ENCODE measurements around the gene HRH3.

Gene HRH3

DNA sequence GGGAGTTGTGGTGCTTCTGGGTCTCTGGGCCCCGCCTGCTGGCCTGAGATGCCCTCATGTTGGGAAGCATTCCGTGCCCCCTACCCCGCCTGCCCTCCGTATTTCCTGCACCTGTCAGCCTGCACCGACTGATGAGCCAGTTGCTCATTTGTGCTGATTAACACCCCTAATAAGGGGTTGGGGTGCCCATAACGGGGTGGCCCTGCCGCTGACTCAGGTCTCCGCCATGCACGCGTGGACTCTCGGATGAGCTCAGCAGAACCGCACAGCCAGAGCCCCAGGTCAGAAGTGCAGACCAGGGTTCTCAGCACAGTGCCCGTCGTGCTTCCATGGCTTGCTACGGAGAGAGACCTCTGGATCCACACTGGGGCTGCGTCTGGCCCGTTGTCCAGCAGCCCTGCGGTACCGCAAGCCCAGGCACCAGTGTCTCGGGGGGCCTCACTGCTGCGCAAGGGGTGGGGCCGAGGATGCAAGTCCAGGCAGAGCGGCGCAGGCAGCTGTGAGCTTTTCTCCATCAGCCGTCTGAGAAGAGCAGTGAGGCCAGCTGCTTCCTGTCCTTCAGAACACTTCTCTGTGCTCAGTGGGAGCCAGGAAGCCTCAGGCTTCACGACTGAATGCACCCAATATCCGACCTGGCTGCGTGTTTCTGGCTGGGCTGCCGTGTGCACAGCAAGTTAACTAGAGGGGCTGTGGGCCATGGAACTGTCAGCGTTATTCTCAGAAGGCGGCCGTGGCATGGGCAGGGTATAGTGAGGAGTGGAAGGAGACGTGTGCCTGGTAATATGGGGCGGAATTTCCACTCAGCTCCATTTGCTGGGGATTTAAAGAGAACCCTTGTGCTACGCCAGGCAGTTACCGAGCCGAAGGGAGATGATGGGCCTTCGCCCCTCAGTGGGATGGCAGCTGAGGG is 18.6 kb downstream of the HRH3 start:
- DNase-seq (ENCODE audit: low spot score), result no peak

DNA sequence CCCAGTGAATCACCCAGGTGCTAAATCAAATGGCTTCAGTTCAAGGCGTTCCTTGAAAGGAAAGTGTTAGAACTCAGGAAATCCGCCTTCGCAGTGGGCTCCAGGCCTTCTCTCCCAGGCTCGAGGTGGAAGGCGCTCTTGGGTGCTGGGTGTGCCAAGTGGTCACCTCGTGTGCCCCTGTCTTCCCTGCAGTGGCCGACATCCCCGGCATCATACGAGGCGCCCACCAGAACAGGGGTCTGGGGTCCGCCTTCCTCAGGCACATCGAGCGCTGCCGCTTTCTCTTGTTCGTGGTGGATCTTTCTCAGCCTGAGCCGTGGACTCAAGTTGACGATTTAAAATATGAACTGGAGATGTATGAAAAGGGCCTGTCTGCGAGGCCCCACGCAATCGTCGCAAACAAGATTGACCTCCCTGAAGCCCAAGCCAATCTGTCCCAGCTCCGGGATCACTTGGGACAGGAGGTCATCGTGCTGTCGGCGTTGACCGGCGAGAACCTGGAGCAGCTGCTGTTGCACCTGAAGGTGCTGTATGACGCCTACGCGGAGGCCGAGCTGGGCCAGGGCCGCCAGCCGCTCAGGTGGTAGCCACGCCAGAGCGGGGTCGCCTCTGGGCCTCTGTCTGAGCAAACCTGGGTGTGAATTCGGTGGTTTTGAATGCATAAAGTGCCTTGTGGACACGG is 19.4 kb downstream of the HRH3 start:
- DNase-seq (ENCODE audit: low spot score), result no peak

DNA sequence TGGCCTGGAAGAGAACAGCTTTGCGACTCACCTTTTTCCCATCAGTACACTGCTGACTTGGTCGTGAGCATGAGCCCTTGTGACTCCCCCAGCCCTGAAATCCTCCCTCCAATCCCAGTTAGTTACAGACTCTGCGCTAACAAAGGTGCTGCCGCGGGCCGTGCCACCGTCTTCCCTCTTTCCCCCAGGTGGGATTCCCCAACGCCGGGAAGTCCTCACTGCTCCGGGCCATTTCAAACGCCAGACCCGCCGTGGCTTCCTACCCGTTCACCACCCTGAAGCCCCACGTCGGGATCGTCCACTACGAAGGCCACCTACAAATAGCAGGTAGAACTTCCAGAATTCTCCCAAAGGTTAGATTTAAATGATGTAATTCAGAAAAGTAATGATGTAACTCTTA is 21.1 kb downstream of the HRH3 start:
- DNase-seq (ENCODE audit: low spot score), result no peak

DNA sequence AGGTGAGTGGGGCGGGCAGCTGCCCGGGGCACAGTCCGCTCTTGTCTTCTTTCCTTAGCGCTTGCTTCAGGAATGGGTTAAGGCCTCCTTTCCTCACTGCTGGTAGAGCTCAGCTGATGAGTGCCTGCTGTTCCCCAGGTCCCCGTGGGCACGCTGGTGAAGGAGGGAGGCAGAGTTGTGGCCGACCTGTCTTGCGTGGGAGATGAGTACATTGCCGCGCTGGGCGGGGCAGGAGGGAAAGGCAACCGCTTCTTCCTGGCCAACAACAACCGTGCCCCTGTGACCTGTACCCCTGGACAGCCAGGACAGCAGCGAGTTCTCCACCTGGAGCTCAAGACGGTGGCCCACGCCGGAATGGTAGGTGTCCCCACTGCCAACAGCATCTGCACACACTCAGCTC is 21.6 kb downstream of the HRH3 start:
- no peak for DNase-seq (ENCODE audit: low spot score)

DNA sequence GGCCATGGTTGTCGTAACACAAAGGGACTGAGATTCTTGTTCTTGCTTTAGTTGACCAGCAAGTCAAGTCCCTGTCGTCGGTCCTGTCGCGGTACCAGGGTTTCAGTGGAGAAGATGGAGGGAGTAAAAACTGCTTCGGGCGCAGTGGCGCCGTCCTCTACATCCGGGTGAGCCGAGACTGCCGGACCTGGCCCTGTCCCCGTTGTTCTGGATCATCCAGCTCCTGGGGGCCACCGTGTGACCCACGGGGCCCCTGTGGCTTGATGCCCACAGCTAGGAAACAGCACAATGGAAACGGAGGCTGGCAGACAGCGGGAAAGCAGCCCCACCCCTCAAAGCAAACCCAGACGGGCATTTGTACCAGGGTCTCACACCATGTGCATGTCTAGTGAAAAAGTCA is 22.3 kb downstream of the HRH3 start:
- no peak for DNase-seq (ENCODE audit: low spot score)

DNA sequence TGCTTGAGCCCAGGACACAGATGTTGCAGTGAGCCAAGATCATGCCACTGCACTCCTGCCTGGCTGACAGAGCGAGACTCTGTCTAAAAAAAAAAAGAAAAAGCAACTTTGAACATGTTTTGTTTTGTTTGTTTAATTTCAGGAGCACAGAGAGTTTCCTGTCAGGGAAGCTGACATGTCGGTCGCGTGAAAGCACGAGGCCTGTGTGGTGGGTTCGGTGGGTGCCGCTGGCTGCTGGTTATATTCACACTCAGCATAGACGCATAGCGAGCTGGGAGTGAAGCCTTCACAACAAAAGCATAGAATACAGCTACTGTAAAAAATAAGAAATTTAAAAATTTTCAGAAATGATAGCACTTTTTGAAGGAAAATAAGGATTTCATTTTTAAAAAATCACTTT is 22.8 kb downstream of the HRH3 start:
- DNase-seq (ENCODE audit: low spot score), result no peak

DNA sequence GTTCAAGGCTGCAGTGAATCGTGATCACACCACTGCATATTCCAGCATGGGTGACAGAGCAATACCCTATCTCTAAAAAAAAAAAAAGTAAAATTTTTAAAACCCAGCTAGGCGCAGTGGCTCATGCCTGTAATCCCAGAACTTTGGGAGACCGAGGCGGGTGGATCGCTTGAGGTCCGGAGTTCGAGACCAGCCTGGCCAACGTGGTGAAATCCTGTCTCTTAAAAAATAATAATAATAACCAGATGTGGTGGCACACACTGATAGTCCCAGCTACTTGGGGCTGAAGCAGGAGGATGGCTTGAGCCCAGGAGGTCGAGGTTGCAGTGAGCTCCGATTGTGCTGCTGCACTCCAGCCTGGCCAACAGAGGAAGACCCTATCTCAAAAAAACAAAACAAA is 23.8 kb downstream of the HRH3 start:
- no peak for DNase-seq (ENCODE audit: low spot score)

DNA sequence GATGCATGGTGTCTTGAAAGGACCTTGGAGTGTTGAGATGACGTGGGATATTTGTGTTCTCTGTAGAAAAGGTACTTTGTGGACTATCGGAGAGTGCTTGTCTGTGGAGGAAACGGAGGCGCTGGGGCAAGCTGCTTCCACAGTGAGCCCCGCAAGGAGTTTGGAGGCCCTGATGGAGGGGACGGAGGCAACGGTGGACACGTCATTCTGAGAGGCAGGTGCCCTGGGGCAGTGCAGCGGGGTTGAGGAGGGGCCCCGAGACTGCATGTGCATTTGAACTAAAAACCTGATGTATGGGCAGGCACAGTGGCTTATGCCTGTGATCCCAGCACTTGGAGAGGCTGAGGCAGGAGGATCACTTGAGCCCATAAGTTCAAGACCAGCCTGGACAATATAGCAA is 24.3 kb downstream of the HRH3 start:
- DNase-seq (ENCODE audit: low spot score), result no peak

DNA sequence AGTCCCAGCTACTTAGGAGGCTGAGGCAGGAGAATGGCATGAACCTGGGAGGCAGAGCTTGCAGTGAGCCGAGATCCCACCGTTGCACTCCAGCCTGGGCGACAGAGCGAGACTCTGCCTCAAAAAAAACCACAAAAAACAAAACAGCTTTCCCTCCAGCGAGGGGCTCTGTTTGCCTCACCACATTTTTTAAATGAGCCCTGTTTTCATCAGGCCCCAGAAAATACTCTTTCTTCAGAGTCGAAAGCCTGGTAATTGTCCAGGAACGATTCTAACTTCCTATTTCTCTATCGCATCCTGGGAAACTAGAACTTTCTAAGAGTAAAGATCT is 25.0 kb downstream of the HRH3 start:
- DNase-seq (ENCODE audit: low spot score), result no peak

DNA sequence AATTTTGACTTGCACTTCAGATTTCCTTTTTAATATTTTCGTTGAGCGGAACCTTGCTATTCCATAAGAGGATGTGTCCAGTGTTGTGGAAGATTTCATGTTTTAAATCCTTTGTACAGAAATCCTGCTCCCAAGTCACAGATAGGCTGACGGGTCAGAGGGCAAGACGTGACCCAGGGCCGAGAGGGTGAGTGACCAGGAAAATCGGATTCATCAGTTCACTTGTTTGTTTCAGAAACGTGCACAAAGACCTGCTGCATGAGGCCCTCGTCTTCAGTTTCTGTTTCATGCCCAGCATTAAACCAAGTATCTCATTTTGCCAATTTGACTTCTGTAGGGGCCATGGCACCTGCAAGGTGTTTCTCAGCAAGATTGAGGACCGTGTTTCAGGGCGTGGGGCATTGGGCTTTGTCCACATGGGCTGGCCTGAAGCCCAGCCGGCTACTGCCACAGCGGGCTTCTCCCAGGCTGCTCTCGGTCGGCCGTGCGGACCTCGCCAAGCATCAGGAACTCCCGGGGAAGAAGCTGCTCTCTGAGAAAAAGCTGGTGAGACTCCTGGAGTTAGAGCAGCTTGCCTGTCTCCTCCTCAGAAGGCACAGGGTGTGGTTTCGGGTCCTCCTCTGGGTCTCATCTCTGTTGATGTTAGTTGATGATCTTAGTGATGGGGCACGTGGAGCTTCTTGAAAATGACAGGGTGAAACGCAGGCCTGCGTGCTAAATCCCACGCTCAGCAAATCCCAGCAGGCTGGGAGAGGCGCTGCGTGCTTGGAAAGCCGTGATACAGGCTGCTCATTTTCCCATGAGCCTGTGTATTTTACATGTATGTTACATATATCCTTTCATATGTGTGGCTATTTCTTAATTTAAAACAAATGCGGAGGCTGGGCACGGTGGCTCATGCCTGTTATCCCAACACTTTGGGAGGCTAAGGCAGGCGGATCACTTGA is 26.7 kb downstream of the HRH3 start:
- no peak for DNase-seq (ENCODE audit: low spot score)

DNA sequence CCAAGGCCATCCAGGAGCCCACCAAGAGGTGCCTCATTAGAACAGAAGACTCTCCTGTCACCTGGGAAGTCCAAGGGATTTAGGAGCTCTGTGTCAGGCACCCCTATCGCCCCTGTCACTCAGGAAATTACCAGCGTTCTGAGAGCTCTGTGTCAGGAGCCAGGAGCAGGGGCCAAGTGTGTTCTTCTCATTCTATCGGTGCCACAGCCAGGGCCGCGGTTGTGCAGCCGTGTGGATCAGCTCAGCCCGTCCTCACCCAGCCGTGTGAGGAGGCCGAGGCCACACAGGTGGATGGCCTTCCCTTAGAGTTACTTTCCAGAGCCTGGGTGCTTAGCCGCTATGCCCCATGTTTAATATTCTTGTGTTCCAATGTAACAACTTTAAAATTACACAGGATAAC is 27.4 kb downstream of the HRH3 start:
- no peak for DNase-seq (ENCODE audit: low spot score)

DNA sequence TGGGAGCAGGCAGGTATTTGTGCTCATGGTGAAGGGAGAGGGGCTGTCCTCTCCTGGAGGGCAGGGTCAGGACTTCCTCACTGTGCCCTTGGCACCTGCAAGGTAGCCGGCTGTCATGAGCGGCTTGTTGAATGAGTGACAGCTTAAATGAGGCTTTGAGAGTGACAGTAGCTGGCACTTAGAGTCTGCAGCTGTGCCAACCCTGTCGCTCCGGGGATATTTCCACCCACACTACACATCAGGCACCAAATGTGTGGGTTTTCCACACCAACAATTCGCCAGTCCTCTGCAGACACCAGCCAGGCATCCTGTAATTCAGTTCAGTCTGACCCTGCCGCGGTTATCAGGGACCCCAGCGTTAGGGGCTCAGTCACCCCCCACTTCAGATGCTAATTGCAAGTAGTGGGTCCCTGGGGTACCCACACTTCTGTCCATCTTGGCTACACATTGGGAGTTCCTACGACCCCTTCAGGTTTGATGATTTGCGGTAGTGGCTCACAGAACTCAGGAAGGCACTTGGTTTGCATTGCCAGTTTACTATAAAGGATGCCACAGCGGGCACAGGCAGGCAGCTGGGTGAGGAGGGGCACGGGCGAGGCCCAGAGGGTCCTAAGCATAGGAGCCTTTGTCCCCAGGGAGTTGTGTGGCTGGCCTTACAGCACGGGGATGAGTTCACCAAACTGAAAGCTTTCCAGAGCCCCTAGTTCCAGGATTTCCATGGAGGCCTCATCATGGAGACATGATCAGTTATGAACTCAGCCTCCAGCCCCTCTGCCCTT is 28.1 kb downstream of the HRH3 start:
- DNase-seq (ENCODE audit: low spot score), result no peak

DNA sequence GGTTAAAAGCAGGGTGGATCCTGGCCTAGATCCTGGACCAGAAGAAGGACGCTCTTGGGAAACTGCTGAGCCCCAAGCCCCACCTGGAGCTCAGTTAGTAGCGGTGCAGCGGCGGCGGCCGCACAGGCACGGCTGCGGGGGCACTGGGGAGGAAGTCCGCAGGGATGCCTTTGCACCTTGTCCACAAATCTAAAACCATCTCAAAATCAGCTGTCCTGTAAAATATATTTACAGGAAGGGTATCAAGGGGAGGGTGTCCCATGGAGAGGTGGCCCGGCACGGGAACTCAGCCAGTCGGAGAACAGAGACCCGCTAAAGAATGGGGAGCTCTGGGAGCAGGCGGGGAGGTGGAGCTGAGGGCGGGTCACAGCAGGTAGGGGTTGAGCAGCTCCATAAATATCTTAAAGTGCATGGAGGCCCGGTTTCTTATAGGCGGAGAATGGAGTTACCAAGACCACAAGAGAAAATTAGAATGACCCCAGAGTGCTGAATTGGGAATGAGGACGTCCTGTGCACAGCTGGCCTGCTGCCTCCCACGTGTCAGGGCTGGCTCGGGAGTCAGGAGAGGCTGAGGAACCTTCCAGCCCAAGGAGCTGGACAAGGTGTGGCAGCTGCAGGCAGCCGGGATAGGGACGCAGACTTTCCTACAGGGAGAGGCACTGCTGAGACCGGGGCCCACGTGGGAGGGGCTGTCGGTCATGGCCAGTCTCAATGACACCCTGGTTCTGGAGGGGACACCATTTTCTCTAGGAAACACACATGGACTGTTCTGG is 29.3 kb downstream of the HRH3 start:
- DNase-seq (ENCODE audit: low spot score), result no peak

DNA sequence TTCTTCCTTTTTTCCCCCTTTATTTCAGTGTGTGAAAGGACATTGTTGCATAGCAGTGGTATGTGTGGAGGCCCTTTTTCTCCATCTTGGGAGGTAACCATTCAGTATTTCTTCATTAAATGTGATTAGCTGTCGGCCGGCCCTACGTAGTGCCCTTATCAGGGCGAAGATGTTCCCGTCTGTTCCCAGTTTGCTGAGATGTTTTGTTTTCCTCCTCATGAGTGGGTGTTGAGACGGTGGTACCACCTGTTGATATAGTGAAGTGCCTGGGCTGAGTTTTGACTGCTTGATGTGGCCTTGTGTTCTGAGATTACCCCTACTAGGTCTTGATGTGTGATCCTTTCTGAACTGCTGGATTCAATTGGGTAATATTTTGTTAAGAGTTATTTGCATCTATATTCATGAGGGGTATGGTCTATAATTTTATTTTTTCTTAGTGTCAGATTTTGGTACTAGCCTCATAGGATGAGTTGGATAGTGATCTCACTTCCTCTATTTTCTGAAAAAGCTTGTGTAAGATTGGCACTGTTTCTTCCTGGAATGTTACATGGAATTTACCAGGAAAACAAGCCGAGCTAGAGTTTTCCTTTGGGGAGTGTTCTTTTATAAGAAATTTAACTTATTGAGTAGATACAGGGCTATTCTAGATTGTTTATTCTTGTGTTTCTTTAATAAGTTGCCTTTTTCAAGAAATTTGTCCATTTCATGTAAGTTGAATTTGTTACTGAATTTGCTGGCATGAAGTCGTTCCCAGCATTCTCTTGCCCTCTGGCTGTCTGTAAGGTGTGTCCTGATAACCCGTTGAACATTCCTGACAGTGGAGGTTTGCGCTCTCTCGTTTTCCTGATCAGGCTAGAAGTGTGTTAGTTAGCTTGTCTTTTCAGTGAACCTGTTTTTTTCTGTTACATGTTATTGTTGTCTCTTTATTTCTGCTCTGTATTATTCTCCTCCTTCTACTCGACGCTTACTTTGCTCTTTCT is 32.9 kb downstream of the HRH3 start:
- no peak for DNase-seq (ENCODE audit: low spot score)

DNA sequence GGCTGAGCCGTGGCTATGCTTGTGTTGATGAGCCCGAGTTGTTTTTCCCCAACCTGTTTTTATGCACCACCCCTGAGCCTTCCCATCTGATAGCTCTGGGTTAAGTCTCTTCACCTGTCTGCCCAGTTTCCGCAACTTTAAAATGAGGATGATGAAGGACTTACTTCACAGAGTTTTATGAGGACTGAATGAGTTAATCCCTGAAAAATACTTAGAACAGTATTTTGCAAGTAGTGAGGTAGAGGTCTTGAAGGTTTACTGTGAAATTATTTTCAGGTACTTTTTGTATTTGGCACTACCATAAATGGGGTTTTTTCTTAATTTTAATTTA is 34.0 kb downstream of the HRH3 start:
- DNase-seq (ENCODE audit: low spot score), result no peak

DNA sequence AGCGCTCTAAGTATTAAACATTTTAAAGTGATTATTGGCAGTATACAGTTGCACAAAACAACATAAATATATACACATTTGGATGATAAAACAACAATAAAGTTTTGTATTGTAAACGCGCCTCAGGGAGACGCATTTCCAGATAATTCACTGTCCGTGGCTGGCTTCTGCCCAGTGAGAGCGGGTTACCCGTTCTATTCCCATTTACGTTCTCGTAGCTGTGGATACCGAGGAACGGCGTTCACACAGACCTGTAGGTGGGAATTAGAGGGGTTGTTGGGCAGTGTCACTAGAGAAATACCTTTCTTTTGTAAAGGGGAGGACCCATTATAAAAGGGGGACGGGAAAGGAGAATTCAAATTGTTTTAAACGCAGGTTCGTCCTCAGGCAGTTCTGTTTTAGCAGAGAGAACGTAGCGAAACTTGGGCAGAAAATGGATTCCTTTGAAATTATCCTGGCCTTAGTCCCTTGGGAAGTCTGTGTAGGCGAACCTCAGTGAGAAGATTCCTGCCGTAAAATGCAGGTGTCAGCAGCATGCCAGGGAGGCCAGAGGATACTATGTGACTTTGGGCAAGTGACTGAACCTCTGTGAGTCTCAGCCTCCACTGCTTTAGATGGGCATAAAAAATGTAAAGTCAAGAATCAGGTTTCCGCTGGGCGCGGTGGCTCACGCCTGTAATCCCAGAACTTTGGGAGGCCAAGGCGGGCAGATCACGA is 36.5 kb downstream of the HRH3 start:
- DNase-seq (ENCODE audit: low spot score), result no peak

DNA sequence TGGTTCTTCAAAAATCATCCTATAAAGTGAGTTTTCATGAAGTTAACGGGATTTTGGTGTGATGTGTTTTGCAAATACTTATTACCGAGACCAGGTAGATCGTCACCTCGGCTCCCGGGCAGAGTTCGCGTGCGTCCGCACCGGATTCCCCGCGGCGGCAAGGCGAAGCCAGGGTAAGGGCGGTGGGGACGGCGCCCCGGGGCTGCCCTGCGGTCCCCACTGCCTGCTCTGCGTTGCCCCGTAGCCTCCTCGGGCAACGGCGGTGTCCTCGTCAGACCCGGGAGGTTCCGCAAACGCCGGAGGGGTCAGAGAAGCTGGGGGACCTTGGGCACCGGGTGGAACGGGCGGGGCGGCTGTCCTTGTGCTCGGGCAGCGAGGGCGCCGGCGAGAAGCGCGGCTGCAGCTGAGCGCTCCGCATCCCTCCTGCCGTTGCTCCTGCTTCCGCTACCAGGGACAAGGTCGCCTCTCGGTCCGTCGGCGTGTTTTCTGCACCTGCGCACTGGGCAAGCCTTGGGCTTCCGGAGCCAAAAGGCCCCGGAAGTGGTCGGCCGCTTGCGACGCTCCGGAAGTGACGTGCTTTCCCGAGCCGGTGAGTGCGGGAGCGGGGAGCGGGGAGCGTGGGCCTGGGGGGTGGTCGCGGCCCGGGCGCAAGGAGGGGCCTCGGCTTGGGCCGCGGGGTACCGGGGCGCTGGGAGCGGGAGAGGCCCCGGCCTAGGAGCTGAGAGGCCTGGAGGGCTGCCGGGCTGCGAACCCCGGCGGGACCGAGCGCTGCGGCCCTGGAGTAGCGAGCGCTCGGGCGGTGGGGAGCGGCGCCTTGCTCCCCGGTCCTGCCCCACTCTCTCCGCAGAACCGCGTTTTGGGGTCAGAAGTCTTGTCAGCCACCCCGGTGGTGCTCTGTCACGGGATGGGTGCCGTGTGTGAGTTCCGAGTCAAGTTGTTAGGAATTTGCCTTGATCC is 37.3 kb downstream of the HRH3 start, which contains the start of gene MTG2:
TSS of gene MTG2 (plus strand) at position 560 of the 957 bp plus-strand sequence. CDS start 10,393 bp downstream, outside the sequence.
- DNase-seq (ENCODE audit: low spot score), result peak; percentile 99
